HepG2 (cell line): ENCODE results near the gene MARCHF2. TPM values are rescaled to one million over a fixed set of nuclear protein-coding genes. Genes with fewer than 3 reads are reported as not detected.
A peak's percentile ranks its signal among the peaks of the same experiment; 100 is the strongest.

Source experiments
- ARHGAP35 ChIP-seq: sonication (generic); formaldehyde crosslinking; IDR thresholded peaks from 2 replicates; pipeline ENCODE4 v1.9.0; 2022; ENCODE audit warnings: mild to moderate bottlenecking, inconsistent platforms, moderate library complexity, missing genetic modification reagents, borderline replicate concordance
- ARNT ChIP-seq: fragments of 450-650 bp; IDR thresholded peaks from 2 replicates; pipeline ENCODE4 v1.6.1; 2017
- CTCF ChIP-seq: sonication (generic); formaldehyde crosslinking; IDR thresholded peaks from 2 replicates; pipeline ENCODE4 v1.5.0; 2020; ENCODE audit warnings: mild to moderate bottlenecking, missing genetic modification reagents, moderate library complexity
- DZIP1 ChIP-seq: sonication (generic); formaldehyde crosslinking; IDR thresholded peaks from 2 replicates; pipeline ENCODE4 v1.5.0; 2020; ENCODE audit warnings: mild to moderate bottlenecking, missing genetic modification reagents
- RFXANK ChIP-seq: IDR thresholded peaks from 2 replicates; pipeline ENCODE4 v1.6.1; 2016
- SALL2 ChIP-seq: sonication (generic); formaldehyde crosslinking; IDR thresholded peaks from 2 replicates; pipeline ENCODE4 v1.8.1; 2023; ENCODE audit warnings: mild to moderate bottlenecking, missing genetic modification reagents, inconsistent platforms
- SP1 ChIP-seq, 2 experiments: fragments of 450-650 bp in 1 of 2; sonication (generic) in 1 of 2; formaldehyde crosslinking in 1 of 2; IDR thresholded peaks; 2 replicates each; pipeline versions ENCODE4 v1.4.0 to v1.6.1; 2016 to 2020; ENCODE audit warnings: missing genetic modification reagents in 1 of 2
- TAF15 ChIP-seq: fragments of 200-400 bp; formaldehyde crosslinking; IDR thresholded peaks from one replicate; pipeline ENCODE4 v1.6.1; 2018; ENCODE audit warnings: mild to moderate bottlenecking, low read depth, low read length; ENCODE audit not compliant: poor library complexity, severe bottlenecking
- TEF ChIP-seq: sonication (generic); formaldehyde crosslinking; IDR thresholded peaks from 2 replicates; pipeline ENCODE4 v1.5.0; 2020; ENCODE audit warnings: missing genetic modification reagents
- THRA ChIP-seq: sonication (generic); formaldehyde crosslinking; IDR thresholded peaks from 2 replicates; pipeline ENCODE4 v1.4.0; 2020; ENCODE audit warnings: missing genetic modification reagents, borderline replicate concordance
- YEATS2 ChIP-seq: sonication (generic); formaldehyde crosslinking; IDR thresholded peaks from 2 replicates; pipeline ENCODE4 v1.4.0; 2020; ENCODE audit warnings: missing genetic modification reagents, borderline replicate concordance
- ZBTB1 ChIP-seq: sonication (generic); formaldehyde crosslinking; IDR thresholded peaks from 2 replicates; pipeline ENCODE4 v1.4.0; 2020; ENCODE audit warnings: missing genetic modification reagents, borderline replicate concordance
- ZFP37 ChIP-seq: sonication (generic); formaldehyde crosslinking; IDR thresholded peaks from 2 replicates; pipeline ENCODE4 v1.4.0; 2020; ENCODE audit warnings: missing genetic modification reagents, borderline replicate concordance
- ZNF282 ChIP-seq: fragments of 450-650 bp; IDR thresholded peaks from 2 replicates; pipeline ENCODE4 v1.6.1; 2018; ENCODE audit not compliant: partially characterized antibody
- ZNF34 ChIP-seq: sonication (generic); formaldehyde crosslinking; IDR thresholded peaks from 2 replicates; pipeline ENCODE4 v1.4.0; 2020; ENCODE audit warnings: mild to moderate bottlenecking, missing genetic modification reagents, borderline replicate concordance
- ZNF558 ChIP-seq: sonication (generic); formaldehyde crosslinking; IDR thresholded peaks from 2 replicates; pipeline ENCODE4 v1.9.0; 2022; ENCODE audit warnings: mild to moderate bottlenecking, missing genetic modification reagents, borderline replicate concordance
- ZNF720 ChIP-seq: sonication (generic); formaldehyde crosslinking; IDR thresholded peaks from 2 replicates; pipeline ENCODE4 v1.4.0; 2020; ENCODE audit warnings: missing genetic modification reagents
- ZNF850 ChIP-seq: sonication (generic); formaldehyde crosslinking; conservative IDR thresholded peaks from 2 replicates; pipeline ENCODE4 v1.9.0; 2021; ENCODE audit warnings: mild to moderate bottlenecking, missing genetic modification reagents
- polyA plus RNA-seq, 8 experiments: library from polyadenylated mRNA; depleted of rRNA in 3 of 8; stranded (reverse) in 7 of 8; unstranded in 1 of 8; fragments of >200 nt; fragmentation: Illumina TruSeq in 4 of 8; extraction: Trizol in 4 of 8; gene quantifications; 2 replicates each; pipeline versions ENCODE4 v1.2.1 to v1.2.3, GENCODE V29; 2011 to 2016; ENCODE audit warnings: low read depth in 4 of 8, missing spikeins in 1 of 8, mixed read lengths in 1 of 8; ENCODE audit not compliant: insufficient read depth in 1 of 8
- total RNA-seq, 5 experiments: library from RNA; depleted of rRNA; stranded (reverse); fragments of >200 nt; fragmentation: Illumina TruSeq; extraction: Trizol; gene quantifications; 2 replicates each; pipeline ENCODE4 v1.2.3, GENCODE V29; 2016; ENCODE audit warnings: low read depth in 1 of 5
- TF ChIP-seq, protein P1 (sequence below): sonication (generic); formaldehyde crosslinking; IDR thresholded peaks from 2 replicates; pipeline ENCODE4 v1.9.0; 2021; ENCODE audit warnings: missing genetic modification reagents, mild to moderate bottlenecking, borderline replicate concordance
- TF ChIP-seq, protein P2 (sequence below): sonication (generic); formaldehyde crosslinking; IDR thresholded peaks from 2 replicates; pipeline ENCODE4 v1.4.0; 2020; ENCODE audit warnings: mild to moderate bottlenecking, missing genetic modification reagents

Gene MARCHF2
- total and polyA plus RNA-seq, 2 of the 13 experiments (the other 11 are each of a cell fraction or from before 2014, with no cell fraction given): 12.7 to 13.0 TPM

- no peak for TF ChIP-seq ZNF558
- TF ChIP-seq TAF15: no peak
- peak; percentile 72; the same call in 1 of the 2 replicates for TF ChIP-seq YEATS2 (CRISPR knock-in tag)
- TF ChIP-seq SP1 (IDR thresholded peaks at IDR 0.05): no peak
- TF ChIP-seq SP1 (CRISPR knock-in tag; IDR thresholded peaks at IDR 0.05): 0 out of 2 replicates have a peak, but pooled peaks have one; percentile 30
- TF ChIP-seq CTCF: peak; percentile 91
- TF ChIP-seq RFXANK (CRISPR knock-in tag): no peak
- TF ChIP-seq ZFP37: no peak
- TF ChIP-seq ZNF850 (CRISPR knock-in tag): 0 out of 2 replicates have a peak, but pooled peaks have one; percentile 69
- TF ChIP-seq DZIP1 (CRISPR knock-in tag): no peak
- no peak for TF ChIP-seq ZBTB1 (CRISPR knock-in tag)
- TF ChIP-seq, protein P1, sequence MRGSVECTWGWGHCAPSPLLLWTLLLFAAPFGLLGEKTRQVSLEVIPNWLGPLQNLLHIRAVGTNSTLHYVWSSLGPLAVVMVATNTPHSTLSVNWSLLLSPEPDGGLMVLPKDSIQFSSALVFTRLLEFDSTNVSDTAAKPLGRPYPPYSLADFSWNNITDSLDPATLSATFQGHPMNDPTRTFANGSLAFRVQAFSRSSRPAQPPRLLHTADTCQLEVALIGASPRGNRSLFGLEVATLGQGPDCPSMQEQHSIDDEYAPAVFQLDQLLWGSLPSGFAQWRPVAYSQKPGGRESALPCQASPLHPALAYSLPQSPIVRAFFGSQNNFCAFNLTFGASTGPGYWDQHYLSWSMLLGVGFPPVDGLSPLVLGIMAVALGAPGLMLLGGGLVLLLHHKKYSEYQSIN (CRISPR knock-in tag): no peak; the same call in 1 of the 2 replicates
- no peak for TF ChIP-seq ZNF282
- TF ChIP-seq THRA (CRISPR knock-in tag): peak; percentile 100
- TF ChIP-seq SALL2 (CRISPR knock-in tag): no peak
- no peak for TF ChIP-seq ARNT
- TF ChIP-seq ZNF34 (CRISPR knock-in tag): no peak
- TF ChIP-seq ZNF720: no peak
- TF ChIP-seq, protein P2, sequence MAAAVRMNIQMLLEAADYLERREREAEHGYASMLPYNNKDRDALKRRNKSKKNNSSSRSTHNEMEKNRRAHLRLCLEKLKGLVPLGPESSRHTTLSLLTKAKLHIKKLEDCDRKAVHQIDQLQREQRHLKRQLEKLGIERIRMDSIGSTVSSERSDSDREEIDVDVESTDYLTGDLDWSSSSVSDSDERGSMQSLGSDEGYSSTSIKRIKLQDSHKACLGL (CRISPR knock-in tag): no peak
- no peak; the same call in 1 of the 2 replicates for TF ChIP-seq ARHGAP35
- TF ChIP-seq TEF: no peak
These were observed 39.0 kb upstream of the MARCHF2 start (continued) for GRCh38 chr19:8373867-8374813.
